K562 (cell line): Measurements from ENCODE around the gene BSN. TPM values are rescaled to one million over a fixed set of nuclear protein-coding genes. Genes with fewer than 3 reads are reported as not detected.

Experiments
- ATAC-seq: fragments of 200-7000 bp; cut with Tn5 transposase; 3 replicates; pipeline ENCODE4 v1.9.1; 2020; ENCODE audit warnings: moderate library complexity
- BruUV-seq: library from RNA; stranded (reverse); fragments of 400-500 nt; replicated peaks from 2 replicates; lab custom pipeline; 2021; lab: Mats Ljungman, UMichigan
- CTCF ChIA-PET: fragments of 300-600 bp; formaldehyde crosslinking; extraction: SDS; loops from one replicate; lab custom pipeline; 2021; ENCODE audit warnings: low intra/inter-chr PET ratio; lab: Yijun Ruan, JAX
- POLR2A ChIA-PET: fragments of 300-600, 350-650 bp; sonication (Branson Sonifier 250); formaldehyde crosslinking; extraction: SDS; loops from one replicate; lab custom pipeline; 2021; ENCODE audit warnings: antibody characterized with exemption, inconsistent platforms; lab: Yijun Ruan, JAX
- DNase-seq, 4 experiments: peaks; one replicate each; pipeline versions ENCODE4 v3.0.0 to v3.0.0-alpha.2; 2011 to 2018; ENCODE audit warnings: low spot score in 3 of 4, mixed read lengths in 3 of 4; ENCODE audit errors: extremely low read depth in 1 of 4
- FAIRE-seq: peaks from 2 replicates; lab custom pipeline; 2011; peaks lifted over from hg19 to GRCh38; lab: Jason Lieb, UNC
- H2AFZ ChIP-seq: 2 replicates; pipeline ENCODE4 v1.6.0; 2011; ENCODE audit warnings: low read depth, low read length, control low read depth, inconsistent platforms
- H3K27ac ChIP-seq: fragments of 200-600 bp; 3 replicates; pipeline ENCODE4 v1.8.0; 2011; ENCODE audit warnings: low read depth, mild to moderate bottlenecking, control low read depth, inconsistent platforms, low read length, moderate library complexity, mixed read lengths; ENCODE audit errors: extremely low read depth
- H3K27me3 ChIP-seq, 2 experiments: fragments of 300-600 bp in 1 of 2; 2 replicates in 1 of 2; 3 replicates in 1 of 2; pipeline versions ENCODE4 v1.6.0 to v1.8.0; 2011; ENCODE audit warnings: inconsistent platforms in 2 of 2, low read length in 2 of 2, mild to moderate bottlenecking in 1 of 2, mixed read lengths in 1 of 2, moderate library complexity in 1 of 2; ENCODE audit not compliant: control insufficient read depth in 2 of 2, insufficient read depth in 2 of 2
- H3K36me3 ChIP-seq: fragments of 300-600 bp; 3 replicates; pipeline ENCODE4 v1.8.0; 2011; ENCODE audit warnings: mild to moderate bottlenecking, low read length, inconsistent platforms; ENCODE audit not compliant: control insufficient read depth, insufficient read depth
- H3K4me1 ChIP-seq, 2 experiments: fragments of 200-600 bp in 1 of 2; replicated peaks in 1 of 2; 2 replicates in 1 of 2; 3 replicates in 1 of 2; pipeline versions ENCODE4 v1.5.1 to v1.8.0; 2011; ENCODE audit warnings: inconsistent platforms in 2 of 2, low read length in 2 of 2, mild to moderate bottlenecking in 1 of 2, mixed read lengths in 1 of 2, moderate library complexity in 1 of 2; ENCODE audit not compliant: control insufficient read depth in 2 of 2, insufficient read depth in 2 of 2
- H3K4me2 ChIP-seq: 2 replicates; pipeline ENCODE4 v1.6.1; 2011; ENCODE audit warnings: low read length, control low read depth, inconsistent platforms, mixed read lengths; ENCODE audit not compliant: insufficient read depth
- H3K4me3 ChIP-seq: fragments of 200-600 bp; sonication (generic), shearing (Covaris generic); 2 replicates; pipeline ENCODE4 v1.5.1; 2016; ENCODE audit warnings: control low read depth, inconsistent platforms
- H3K79me2 ChIP-seq: fragments of 200-600 bp; 3 replicates; pipeline ENCODE4 v1.8.0; 2011; ENCODE audit warnings: low read length, inconsistent platforms; ENCODE audit not compliant: control insufficient read depth, insufficient read depth
- H3K9ac ChIP-seq, 2 experiments: 2 replicates each; pipeline versions ENCODE4 v1.6.0 to v1.6.1; 2011; ENCODE audit warnings: low read depth in 2 of 2, low read length in 2 of 2, control low read depth in 1 of 2, inconsistent platforms in 1 of 2, mild to moderate bottlenecking in 1 of 2, mixed read lengths in 1 of 2; ENCODE audit not compliant: insufficient read depth in 1 of 2
- H3K9me1 ChIP-seq: one replicate; pipeline ENCODE4 v1.6.0; 2011; ENCODE audit warnings: inconsistent platforms, mild to moderate bottlenecking, low read length, moderate library complexity; ENCODE audit not compliant: control insufficient read depth, insufficient read depth
- H3K9me3 ChIP-seq: replicated peaks from 2 replicates; pipeline ENCODE4 v1.5.1; 2011; ENCODE audit warnings: low read depth, low read length, inconsistent platforms; ENCODE audit not compliant: control insufficient read depth, insufficient read depth
- H4K20me1 ChIP-seq: replicated peaks from 2 replicates; pipeline ENCODE4 v1.6.1; 2011; ENCODE audit warnings: low read length, inconsistent platforms, mixed read lengths; ENCODE audit not compliant: control insufficient read depth, insufficient read depth
- CXXC5 ChIP-seq: fragments of 250-450 bp; sonication (Bioruptor Pico); IDR thresholded peaks from 2 replicates; pipeline ENCODE4 v1.8.0; 2022; ENCODE audit warnings: inconsistent platforms, mild to moderate bottlenecking, moderate library complexity
- PTBP1 ChIP-seq: fragments of 200-400 bp; formaldehyde crosslinking; IDR thresholded peaks from 2 replicates; pipeline ENCODE4 v1.6.1; 2017; ENCODE audit warnings: low read depth, low read length
- RBFOX2 ChIP-seq: fragments of 200-400 bp; formaldehyde crosslinking; IDR thresholded peaks from 2 replicates; pipeline ENCODE4 v1.6.1; 2017; ENCODE audit warnings: low read depth, mild to moderate bottlenecking, low read length, moderate library complexity
- SETDB1 ChIP-seq: IDR thresholded peaks from one replicate; pipeline ENCODE4 v1.6.1; 2012; ENCODE audit warnings: low read length, control low read depth, inconsistent platforms
- SRSF9 ChIP-seq: fragments of 200-400 bp; formaldehyde crosslinking; IDR thresholded peaks from 2 replicates; pipeline ENCODE4 v1.6.1; 2017; ENCODE audit warnings: low read depth, low read length, borderline replicate concordance
- SUPT5H ChIP-seq: fragments of 450-650 bp; IDR thresholded peaks from 2 replicates; pipeline ENCODE4 v1.6.1; 2016
- TEAD1 ChIP-seq, 2 experiments: fragments of 450-650 bp in 1 of 2; sonication (generic) in 1 of 2; formaldehyde crosslinking; IDR thresholded peaks; 2 replicates each; pipeline versions ENCODE4 v1.4.0 to v1.8.0; 2020 to 2022; ENCODE audit warnings: mild to moderate bottlenecking in 2 of 2, missing genetic modification reagents in 1 of 2
- THRB ChIP-seq: fragments of 450-650 bp; formaldehyde crosslinking; conservative IDR thresholded peaks from 2 replicates; pipeline ENCODE4 v1.4.0; 2022; ENCODE audit warnings: mild to moderate bottlenecking, missing genetic modification characterization
- TRIM25 ChIP-seq: fragments of 450-650 bp; IDR thresholded peaks from 2 replicates; pipeline ENCODE4 v1.7.0; 2016; ENCODE audit warnings: borderline replicate concordance
- UBTF ChIP-seq, 2 experiments: IDR thresholded peaks; 2 replicates each; pipeline ENCODE4 v1.6.1; 2012; ENCODE audit warnings: improper control_type of control experiment in 2 of 2, low read depth in 2 of 2, low read length in 2 of 2, borderline replicate concordance in 1 of 2
- XRCC4 ChIP-seq: IDR thresholded peaks from one replicate; pipeline ENCODE4 v1.6.1; 2011; ENCODE audit not compliant: insufficient read depth, insufficient read length; ENCODE audit errors: extremely low read depth
- ZC3H8 ChIP-seq: fragments of 450-650 bp; IDR thresholded peaks from 2 replicates; pipeline ENCODE4 v1.6.1; 2017
- ZKSCAN8 ChIP-seq: fragments of 200-800 bp; sonication (Bioruptor generic); IDR thresholded peaks from 2 replicates; pipeline ENCODE4 v1.6.1; 2016; ENCODE audit warnings: missing genetic modification characterization, missing compliant biosample characterization
- ZNF121 ChIP-seq: sonication (generic); formaldehyde crosslinking; conservative IDR thresholded peaks from 2 replicates; pipeline ENCODE4 v1.8.0; 2022; ENCODE audit warnings: missing genetic modification reagents
- ZNF444 ChIP-seq: fragments of 250-450 bp; sonication (Bioruptor Pico); IDR thresholded peaks from 2 replicates; pipeline ENCODE4 v1.4.0; 2020; ENCODE audit warnings: mild to moderate bottlenecking, moderate library complexity
- ZNF780A ChIP-seq: fragments of 250-450 bp; sonication (Bioruptor Pico); IDR thresholded peaks from 2 replicates; pipeline ENCODE4 v1.5.0; 2021; ENCODE audit warnings: mild to moderate bottlenecking
- ZNF830 ChIP-seq: fragments of 250-450 bp; sonication (Bioruptor Pico); IDR thresholded peaks from 2 replicates; pipeline ENCODE4 v1.5.0; 2021; ENCODE audit warnings: mild to moderate bottlenecking
- WGBS: fragments of 100-300 bp; shearing (Covaris generic); methylation state at CpG from one replicate; pipeline ENCODE4 v1.1.6; 2016; ENCODE audit warnings: low coverage, mixed read lengths; ENCODE audit not compliant: insufficient coverage; ENCODE audit errors: missing lambda C conversion rate; 5-methylcytosine and 5-hydroxymethylcytosine counted together
- in situ Hi-C: fragments of 300-500 bp; cut with MboI; formaldehyde crosslinking; loops from 4 replicates; pipeline ENCODE4 v1.15.0; 2018; ENCODE audit warnings: inconsistent platforms, mixed read lengths
- intact Hi-C: fragments of 100-400 bp; cut with micrococcal nuclease; formaldehyde crosslinking; loops from 2 replicates; pipeline ENCODE4 v1.14.2; 2022
- polyA plus RNA-seq, 8 experiments: library from polyadenylated mRNA; depleted of rRNA in 4 of 8; stranded (reverse) in 5 of 8; unstranded in 3 of 8; fragments of >200 nt; fragmentation: Nextera tagmentation in 2 of 8; fragmentation: Illumina TruSeq in 1 of 8; extraction: Ambion mirVana in 2 of 8; extraction: Trizol in 1 of 8; gene quantifications; 2 replicates each; pipeline versions ENCODE4 v1.2.1 to v1.2.3, GENCODE V29; 2011 to 2014; ENCODE audit warnings: inconsistent platforms in 1 of 8, missing spikeins in 1 of 8
- total RNA-seq, 7 experiments: library from RNA; depleted of rRNA in 6 of 7; stranded (reverse); fragments of >200 nt in 6 of 7; fragmentation: Illumina TruSeq in 2 of 7; extraction: Trizol in 2 of 7; gene quantifications; 2 replicates each; pipeline versions ENCODE4 v1.2.1 to v1.2.3, GENCODE V29; 2011 to 2021; ENCODE audit warnings: low replicate concordance in 1 of 7

BSN gene
- total and polyA plus RNA-seq, 9 of the 15 experiments (the other 6 are each of a cell fraction or from before 2014, with no cell fraction given): 0.03 to 1.5 (median 0.29) TPM

GRCh38 chr3:49533786-49534519 lies 20.3 kb upstream of the BSN start:
- no peaks in the 10 kb centered on the region for H3K79me2 ChIP-seq
- ATAC-seq (no peak), FAIRE-seq (no peak), DNase-seq (no peak)
- ChIA-PET CTCF (no interaction called here), POLR2A (interaction anchor here (0.9 to 1.7 kb wide), 4 partner anchors 10 to 64 kb away, joined by 3 to 6 read pairs (median 3); partner anchors contain the start of gene DAG1)
- H3K27ac ChIP-seq: no peak overlapping the region
- no peak overlapping the region for H3K4me3 ChIP-seq
- intact Hi-C loops: no loop called here
- no peaks in the 10 kb centered on the region for H3K9me3 ChIP-seq
- H2AFZ ChIP-seq: no peak overlapping the region
- BruUV-seq: TSS peak; percentile 37
- WGBS: 78% methylated on average over 8 of the region's 9 CpGs
- H3K36me3 ChIP-seq: peaks cover 37% of the 10 kb centered on the region; the same call in 2 of the 3 replicates
- in situ Hi-C loops: no loop called here
- peaks cover 5% of the 10 kb centered on the region in 2 experiments; a peak in 4 of 5 replicates for H3K4me1 ChIP-seq
- no peaks in the 10 kb centered on the region for H4K20me1 ChIP-seq
- H3K9ac ChIP-seq: no peak overlapping the region
- peaks cover 3% of the 10 kb centered on the region for H3K9me1 ChIP-seq
- no peak overlapping the region for H3K4me2 ChIP-seq
- H3K27me3 ChIP-seq: no peaks in the 10 kb centered on the region
- TF ChIP-seq SETDB1 (no peak), ZNF444 (no peak), ZNF830 (no peak), SUPT5H (no peak), UBTF (IDR thresholded peaks at IDR 0.05; ENCODE audit: borderline replicate concordance in 1 of 2, low read depth in 2 of 2, low read length in 2 of 2) (no peak), ZKSCAN8 (no peak), PTBP1 (no peak), SRSF9 (no peak), TRIM25 (no peak), TEAD1 (CRISPR knock-in tag; IDR thresholded peaks at IDR 0.05) (no peak), THRB (no peak), ZC3H8 (no peak), ZNF780A (no peak), ZNF121 (CRISPR knock-in tag) (no peak), CXXC5 (CRISPR knock-in tag) (no peak), RBFOX2 (no peak), XRCC4 (no peak)
